Gastrocnemius medialis (tissue), 4 donors: ENCODE results near the gene HSPB1. TPM values are rescaled to one million over a fixed set of nuclear protein-coding genes. Genes with fewer than 3 reads are reported as not detected.

Experiments used
- ATAC-seq, 2 donors: fragments of 150-250 bp; one replicate each; pipeline ENCODE4 v1.9.1; 2016
- DNase-seq, 2 donors: peaks; one replicate each; pipeline ENCODE4 v3.0.0-alpha.2; 2019
- H3K27ac ChIP-seq, 4 donors: fragments of 200-600 bp; sonication (generic); 1 replicate in 1 of 4; 2 replicates in 3 of 4; pipeline ENCODE4 v1.5.1; 2016 to 2018; ENCODE audit warnings: mild to moderate bottlenecking in 2 of 4, moderate library complexity in 1 of 4
- H3K27me3 ChIP-seq, 3 donors: fragments of 200-600 bp; sonication (generic) in 2 of 3; 1 replicate in 1 of 3; 2 replicates in 2 of 3; pipeline versions ENCODE4 v1.5.1 to v1.6.0; 2016 to 2019; ENCODE audit warnings: mild to moderate bottlenecking in 1 of 3, moderate library complexity in 1 of 3
- H3K36me3 ChIP-seq, 2 donors: fragments of 200-600 bp; sonication (generic) in 1 of 2; one replicate each; pipeline ENCODE4 v1.5.1; 2017 to 2018
- H3K4me1 ChIP-seq, 2 donors: fragments of 200-600 bp; sonication (generic) in 1 of 2; one replicate each; pipeline ENCODE4 v1.5.1; 2016 to 2017; ENCODE audit warnings: mild to moderate bottlenecking in 2 of 2
- H3K4me3 ChIP-seq, 4 donors: fragments of 200-600 bp; sonication (generic) in 3 of 4; 1 replicate in 1 of 4; 2 replicates in 3 of 4; pipeline ENCODE4 v1.5.1; 2016 to 2019; ENCODE audit warnings: mild to moderate bottlenecking in 2 of 4
- H3K9me3 ChIP-seq, 3 donors: fragments of 200-600 bp; sonication (generic) in 2 of 3; 1 replicate in 1 of 3; 2 replicates in 2 of 3; pipeline ENCODE4 v1.5.1; 2016 to 2019
- CTCF ChIP-seq, 5 experiments: fragments of 450-650 bp in 3 of 5; fragments of 200-600 bp in 2 of 5; sonication (generic) in 2 of 5; IDR thresholded peaks in 4 of 5; conservative IDR thresholded peaks in 1 of 5; 1 replicate in 4 of 5; 2 replicates in 1 of 5; pipeline ENCODE4 v1.5.1; 2016 to 2019; ENCODE audit warnings: antibody characterized with exemption in 5 of 5, mild to moderate bottlenecking in 3 of 5, moderate library complexity in 3 of 5
- POLR2A ChIP-seq, 2 donors: fragments of 450-650 bp; IDR thresholded peaks; one replicate each; pipeline ENCODE4 v1.6.1; 2017; ENCODE audit warnings: antibody characterized with exemption in 2 of 2, mild to moderate bottlenecking in 2 of 2, moderate library complexity in 2 of 2
- in situ Hi-C, 4 donors: fragments of 200-750 bp; cut with MboI; loops; one replicate each; pipeline versions ENCODE4 v1.15.0 to v1.8.0; 2017; ENCODE audit warnings: low sequenced_read_pairs in 4 of 4
- intact Hi-C: fragments of 100-400 bp; cut with DNase I; formaldehyde crosslinking; loops from one replicate; pipeline ENCODE4 v1.15.1; 2023; ENCODE audit warnings: low total_unique reads
- total RNA-seq, 4 donors: library from RNA; depleted of rRNA; stranded (reverse); fragments of >200 nt; gene quantifications; one replicate each; pipeline versions ENCODE4 v1.1.0 to v1.2.3, GENCODE V29; 2016

Gene HSPB1
- total RNA-seq, 4 donors from 2014 or later: 1,878 to 2,898 (median 2,185) TPM

DNA sequence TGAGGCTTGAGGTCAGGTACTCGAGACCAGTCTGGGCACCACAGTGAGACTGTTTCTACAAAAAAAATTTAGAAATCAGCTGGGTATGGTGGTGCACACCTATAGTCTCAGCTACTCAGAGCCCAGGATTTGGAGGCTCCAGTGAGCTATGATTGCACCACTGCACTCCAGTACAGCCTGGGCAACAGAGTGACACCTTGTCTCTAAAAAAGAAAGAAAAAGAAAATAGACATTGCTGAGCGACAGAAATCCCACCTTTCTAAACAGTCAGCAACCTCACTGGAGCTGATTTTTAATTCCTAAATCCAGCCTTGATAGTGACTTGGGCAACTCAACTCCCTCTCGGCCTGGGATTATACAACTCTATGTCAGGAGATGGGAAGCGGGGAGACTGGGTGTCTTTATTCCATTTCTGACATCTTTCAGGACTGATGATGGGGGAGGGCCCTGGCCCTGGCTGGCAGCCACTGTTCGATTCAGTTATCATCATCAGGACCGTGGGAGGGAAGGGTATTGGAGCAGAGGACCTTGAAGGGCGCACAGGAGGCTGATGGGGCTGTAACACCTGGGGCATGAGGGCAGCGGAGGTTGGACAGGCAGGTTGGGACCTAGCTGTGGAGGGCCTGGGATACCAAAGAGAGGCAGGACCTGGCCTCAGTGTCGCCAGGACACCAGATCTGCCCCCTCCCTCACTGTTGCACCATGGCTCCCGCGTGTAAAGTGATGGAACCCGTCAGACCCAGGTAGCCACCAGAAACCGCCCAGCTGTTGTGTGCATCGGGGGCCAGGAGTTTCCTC, 14.7 kb downstream of the HSPB1 start:
- DNase-seq (peak in 1 of 2 donors; percentile 49), ATAC-seq (no peak)
- Histone ChIP-seq H3K4me3 (peak overlapping the region; percentile 74 to 76 (median 74)), H3K4me1 (peaks cover 33 to 43% of the 10 kb centered on the region in 2 donors), H3K27ac (peak overlapping the region; percentile 97 to 100 (median 98)), H3K27me3 (no peaks in the 10 kb centered on the region), H3K9me3 (no peaks in the 10 kb centered on the region), H3K36me3 (no peaks in the 10 kb centered on the region)
- in situ Hi-C loops (loop anchor here in 3 of 4 donors (5.0 to 10.0 kb wide), 2 partner anchors 45 to 142 kb away; no protein-coding TSS in a partner anchor), intact Hi-C loops (no loop called here)
- TF ChIP-seq CTCF (IDR thresholded peaks at IDR 0.05 in 4 of 5, conservative IDR thresholded peaks at IDR 0.05 in 1 of 5) (no peak), POLR2A (IDR thresholded peaks at IDR 0.05) (no peak)

- H3K36me3 ChIP-seq: no peaks in the 10 kb centered on the region
- TF ChIP-seq CTCF (IDR thresholded peaks at IDR 0.05 in 4 of 5, conservative IDR thresholded peaks at IDR 0.05 in 1 of 5) (no peak), POLR2A (IDR thresholded peaks at IDR 0.05) (peak; percentile 75 to 89)
- in situ Hi-C loops: loop anchor here in 3 of 4 donors (5.0 to 10.0 kb wide), 2 partner anchors 44 to 143 kb away; no protein-coding TSS in a partner anchor
- DNase-seq (peak; percentile 95 to 96), ATAC-seq (peak; percentile 42 to 45)
- peaks cover 35 to 48% of the 10 kb centered on the region in 2 donors for H3K4me1 ChIP-seq
- no peaks in the 10 kb centered on the region for H3K9me3 ChIP-seq
- intact Hi-C loops: loop anchor here (1.0 kb wide), 1 partner anchor 41 kb away; no protein-coding TSS in a partner anchor
- H3K27me3 ChIP-seq: no peaks in the 10 kb centered on the region
- H3K4me3 ChIP-seq: peak overlapping the region; percentile 74 to 76 (median 74)
- peak overlapping the region; percentile 97 to 100 (median 98) for H3K27ac ChIP-seq
These were observed 15.5 kb downstream of the HSPB1 start for GRCh38 chr7:76317782-76318487.

DNA sequence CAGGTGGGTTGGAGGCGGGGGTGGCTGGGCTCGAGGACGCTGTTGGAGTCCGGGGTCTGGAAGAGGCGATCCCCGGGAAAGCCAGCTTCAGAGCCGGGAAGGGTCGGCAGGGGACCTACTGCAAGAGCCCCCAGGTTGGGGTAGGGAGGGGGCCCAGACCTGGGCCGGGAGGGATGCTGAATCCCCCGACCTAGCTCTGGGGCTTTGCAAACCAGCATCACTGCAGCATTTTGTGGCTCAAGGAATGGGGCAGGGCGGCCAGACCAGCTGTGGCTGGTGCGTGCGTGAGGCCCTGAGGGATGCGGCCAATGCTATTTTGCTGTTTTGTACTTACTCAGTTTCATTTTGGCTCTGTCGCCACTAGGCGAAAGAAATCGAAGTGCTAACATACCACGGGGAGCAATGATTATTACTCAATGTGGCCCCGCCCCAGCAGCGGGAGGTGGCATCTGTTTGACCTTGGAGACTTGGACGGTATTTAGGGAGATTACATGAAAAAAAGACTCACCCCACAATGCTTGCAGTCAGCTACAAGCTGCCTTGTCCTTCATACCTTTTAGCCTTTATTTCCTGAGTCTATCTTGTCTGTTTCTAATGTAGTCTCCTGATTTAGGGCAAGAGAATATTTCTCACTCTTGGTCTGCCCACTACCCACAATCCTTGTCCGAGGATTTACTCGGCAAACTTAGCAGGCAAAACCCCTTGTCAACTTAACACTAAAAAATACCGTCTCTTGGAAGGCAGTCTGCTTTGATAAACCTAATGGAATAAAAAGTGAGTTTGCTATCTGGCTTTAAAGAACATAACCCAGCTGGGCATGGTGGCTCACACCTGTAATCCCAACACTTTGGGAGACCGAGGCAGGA, 16.2 kb downstream of the HSPB1 start:
- Histone ChIP-seq H3K9me3 (no peaks in the 10 kb centered on the region), H3K4me1 (peaks cover 43 to 53% of the 10 kb centered on the region in 2 donors), H3K27me3 (no peaks in the 10 kb centered on the region), H3K4me3 (peak overlapping the region; percentile 74 to 76 (median 74)), H3K27ac (peak overlapping the region; percentile 97 to 100 (median 98)), H3K36me3 (no peaks in the 10 kb centered on the region)
- in situ Hi-C loops: loop anchor here in 3 of 4 donors (5.0 to 10.0 kb wide), 2 partner anchors 44 to 144 kb away; no protein-coding TSS in a partner anchor
- intact Hi-C loops: loop anchor here (1.0 kb wide), 1 partner anchor 41 kb away; no protein-coding TSS in a partner anchor
- ATAC-seq: peak; percentile 25 to 27
- DNase-seq: peak; percentile 68 to 86
- TF ChIP-seq POLR2A (IDR thresholded peaks at IDR 0.05): no peak
- peak in 2 of 5 experiments; percentile 26 to 27 for TF ChIP-seq CTCF (IDR thresholded peaks at IDR 0.05 in 4 of 5, conservative IDR thresholded peaks at IDR 0.05 in 1 of 5)

- Histone ChIP-seq H3K36me3 (peaks cover 2 to 30% of the 10 kb centered on the region in 2 donors), H3K4me1 (peaks cover 61 to 68% of the 10 kb centered on the region in 2 donors), H3K9me3 (no peaks in the 10 kb centered on the region), H3K4me3 (no peak overlapping the region), H3K27ac (peak overlapping the region; percentile 97 to 100 (median 98)), H3K27me3 (no peaks in the 10 kb centered on the region)
- DNase-seq (no peak), ATAC-seq (no peak)
- intact Hi-C loops: loop anchor here (10.0 kb wide), 1 partner anchor 1470 kb away; the partner anchor contains the start of genes PHTF2 and TMEM60
- TF ChIP-seq CTCF (IDR thresholded peaks at IDR 0.05 in 4 of 5, conservative IDR thresholded peaks at IDR 0.05 in 1 of 5) (no peak), POLR2A (IDR thresholded peaks at IDR 0.05) (no peak)
- in situ Hi-C loops: no loop called here
These were observed 22.6 kb downstream of the HSPB1 start for GRCh38 chr7:76325092-76325491.
